K562 (cell line): Measurements from ENCODE around the gene TRIM40. TPM values are rescaled to one million over a fixed set of nuclear protein-coding genes. Genes with fewer than 3 reads are reported as not detected.

Source experiments
- ATAC-seq: fragments of 200-7000 bp; cut with Tn5 transposase; 3 replicates; pipeline ENCODE4 v1.9.1; 2020; ENCODE audit warnings: moderate library complexity
- BruUV-seq: library from RNA; stranded (reverse); fragments of 400-500 nt; replicated peaks from 2 replicates; lab custom pipeline; 2021; lab: Mats Ljungman, UMichigan
- CTCF ChIA-PET: fragments of 300-600 bp; formaldehyde crosslinking; extraction: SDS; loops from one replicate; lab custom pipeline; 2021; ENCODE audit warnings: low intra/inter-chr PET ratio; lab: Yijun Ruan, JAX
- POLR2A ChIA-PET: fragments of 300-600, 350-650 bp; sonication (Branson Sonifier 250); formaldehyde crosslinking; extraction: SDS; loops from one replicate; lab custom pipeline; 2021; ENCODE audit warnings: antibody characterized with exemption, inconsistent platforms; lab: Yijun Ruan, JAX
- DNase-seq, 4 experiments: peaks; one replicate each; pipeline versions ENCODE4 v3.0.0 to v3.0.0-alpha.2; 2011 to 2018; ENCODE audit warnings: low spot score in 3 of 4, mixed read lengths in 3 of 4; ENCODE audit errors: extremely low read depth in 1 of 4
- FAIRE-seq: peaks from 2 replicates; lab custom pipeline; 2011; peaks lifted over from hg19 to GRCh38; lab: Jason Lieb, UNC
- H2AFZ ChIP-seq: 2 replicates; pipeline ENCODE4 v1.6.0; 2011; ENCODE audit warnings: low read depth, low read length, control low read depth, inconsistent platforms
- H3K27ac ChIP-seq: fragments of 200-600 bp; 3 replicates; pipeline ENCODE4 v1.8.0; 2011; ENCODE audit warnings: low read depth, mild to moderate bottlenecking, control low read depth, inconsistent platforms, low read length, moderate library complexity, mixed read lengths; ENCODE audit errors: extremely low read depth
- H3K27me3 ChIP-seq, 2 experiments: fragments of 300-600 bp in 1 of 2; 2 replicates in 1 of 2; 3 replicates in 1 of 2; pipeline versions ENCODE4 v1.6.0 to v1.8.0; 2011; ENCODE audit warnings: inconsistent platforms in 2 of 2, low read length in 2 of 2, mild to moderate bottlenecking in 1 of 2, mixed read lengths in 1 of 2, moderate library complexity in 1 of 2; ENCODE audit not compliant: control insufficient read depth in 2 of 2, insufficient read depth in 2 of 2
- H3K36me3 ChIP-seq: fragments of 300-600 bp; 3 replicates; pipeline ENCODE4 v1.8.0; 2011; ENCODE audit warnings: mild to moderate bottlenecking, low read length, inconsistent platforms; ENCODE audit not compliant: control insufficient read depth, insufficient read depth
- H3K4me1 ChIP-seq, 2 experiments: fragments of 200-600 bp in 1 of 2; replicated peaks in 1 of 2; 2 replicates in 1 of 2; 3 replicates in 1 of 2; pipeline versions ENCODE4 v1.5.1 to v1.8.0; 2011; ENCODE audit warnings: inconsistent platforms in 2 of 2, low read length in 2 of 2, mild to moderate bottlenecking in 1 of 2, mixed read lengths in 1 of 2, moderate library complexity in 1 of 2; ENCODE audit not compliant: control insufficient read depth in 2 of 2, insufficient read depth in 2 of 2
- H3K4me2 ChIP-seq: 2 replicates; pipeline ENCODE4 v1.6.1; 2011; ENCODE audit warnings: low read length, control low read depth, inconsistent platforms, mixed read lengths; ENCODE audit not compliant: insufficient read depth
- H3K4me3 ChIP-seq: fragments of 200-600 bp; sonication (generic), shearing (Covaris generic); 2 replicates; pipeline ENCODE4 v1.5.1; 2016; ENCODE audit warnings: control low read depth, inconsistent platforms
- H3K79me2 ChIP-seq: fragments of 200-600 bp; 3 replicates; pipeline ENCODE4 v1.8.0; 2011; ENCODE audit warnings: low read length, inconsistent platforms; ENCODE audit not compliant: control insufficient read depth, insufficient read depth
- H3K9ac ChIP-seq, 2 experiments: 2 replicates each; pipeline versions ENCODE4 v1.6.0 to v1.6.1; 2011; ENCODE audit warnings: low read depth in 2 of 2, low read length in 2 of 2, control low read depth in 1 of 2, inconsistent platforms in 1 of 2, mild to moderate bottlenecking in 1 of 2, mixed read lengths in 1 of 2; ENCODE audit not compliant: insufficient read depth in 1 of 2
- H3K9me1 ChIP-seq: one replicate; pipeline ENCODE4 v1.6.0; 2011; ENCODE audit warnings: inconsistent platforms, mild to moderate bottlenecking, low read length, moderate library complexity; ENCODE audit not compliant: control insufficient read depth, insufficient read depth
- H3K9me3 ChIP-seq: replicated peaks from 2 replicates; pipeline ENCODE4 v1.5.1; 2011; ENCODE audit warnings: low read depth, low read length, inconsistent platforms; ENCODE audit not compliant: control insufficient read depth, insufficient read depth
- H4K20me1 ChIP-seq: replicated peaks from 2 replicates; pipeline ENCODE4 v1.6.1; 2011; ENCODE audit warnings: low read length, inconsistent platforms, mixed read lengths; ENCODE audit not compliant: control insufficient read depth, insufficient read depth
- BCL6 ChIP-seq: fragments of 250-450 bp; sonication (Bioruptor Pico); IDR thresholded peaks from 2 replicates; pipeline ENCODE4 v1.4.0; 2020
- BRD9 ChIP-seq: fragments of 450-650 bp; IDR thresholded peaks from 2 replicates; pipeline ENCODE4 v1.6.1; 2018; ENCODE audit warnings: low read depth; ENCODE audit not compliant: partially characterized antibody
- HDAC1 ChIP-seq, 2 experiments: fragments of 450-650 bp; IDR thresholded peaks; 2 replicates each; pipeline ENCODE4 v1.6.1; 2016 to 2017; ENCODE audit warnings: inconsistent platforms in 1 of 2, mild to moderate bottlenecking in 1 of 2, moderate library complexity in 1 of 2
- ILF3 ChIP-seq: fragments of 450-650 bp; IDR thresholded peaks from 2 replicates; pipeline ENCODE4 v1.6.1; 2018; ENCODE audit warnings: antibody characterized with exemption, mild to moderate bottlenecking, moderate library complexity, borderline replicate concordance
- NR2F6 ChIP-seq: fragments of 450-650 bp; formaldehyde crosslinking; IDR thresholded peaks from 2 replicates; pipeline ENCODE4 v1.4.0; 2020; ENCODE audit warnings: mild to moderate bottlenecking
- NR4A1 ChIP-seq, 2 experiments: fragments of 250-450 bp in 1 of 2; fragments of 450-650 bp in 1 of 2; sonication (Bioruptor Pico) in 1 of 2; IDR thresholded peaks; 2 replicates each; pipeline versions ENCODE4 v1.4.0 to v1.6.1; 2016 to 2020; ENCODE audit warnings: mild to moderate bottlenecking in 2 of 2, missing compliant biosample characterization in 1 of 2, missing genetic modification characterization in 1 of 2, moderate library complexity in 1 of 2
- RB1 ChIP-seq: fragments of 450-650 bp; IDR thresholded peaks from 2 replicates; pipeline ENCODE4 v1.6.1; 2017; ENCODE audit warnings: low read depth, mild to moderate bottlenecking
- RBM22 ChIP-seq: fragments of 200-400 bp; formaldehyde crosslinking; IDR thresholded peaks from 2 replicates; pipeline ENCODE4 v1.6.1; 2018; ENCODE audit warnings: low read length, low read depth; ENCODE audit not compliant: poor library complexity, severe bottlenecking
- SNRNP70 ChIP-seq: fragments of 200-400 bp; formaldehyde crosslinking; optimal IDR thresholded peaks from 2 replicates; pipeline ENCODE3; 2017; ENCODE audit warnings: low read depth, low read length
- TAF7 ChIP-seq: fragments of 450-650 bp; IDR thresholded peaks from 2 replicates; pipeline ENCODE4 v1.6.1; 2016; ENCODE audit warnings: missing genetic modification characterization, missing compliant biosample characterization
- THAP7 ChIP-seq: fragments of 250-450 bp; sonication (Bioruptor Pico); IDR thresholded peaks from 2 replicates; pipeline ENCODE4 v1.5.0; 2021
- ZBTB17 ChIP-seq: fragments of 450-650 bp; formaldehyde crosslinking; IDR thresholded peaks from 2 replicates; pipeline ENCODE4 v1.4.0; 2020; ENCODE audit warnings: mild to moderate bottlenecking
- ZNF347 ChIP-seq: fragments of 450-650 bp; formaldehyde crosslinking; IDR thresholded peaks from 2 replicates; pipeline ENCODE4 v1.4.0; 2020; ENCODE audit warnings: low read depth, mild to moderate bottlenecking, moderate library complexity
- ZNF77 ChIP-seq: fragments of 250-450 bp; sonication (Bioruptor Pico); IDR thresholded peaks from 2 replicates; pipeline ENCODE4 v1.5.0; 2020
- WGBS: fragments of 100-300 bp; shearing (Covaris generic); methylation state at CpG from one replicate; pipeline ENCODE4 v1.1.6; 2016; ENCODE audit warnings: low coverage, mixed read lengths; ENCODE audit not compliant: insufficient coverage; ENCODE audit errors: missing lambda C conversion rate; 5-methylcytosine and 5-hydroxymethylcytosine counted together
- in situ Hi-C: fragments of 300-500 bp; cut with MboI; formaldehyde crosslinking; loops from 4 replicates; pipeline ENCODE4 v1.15.0; 2018; ENCODE audit warnings: inconsistent platforms, mixed read lengths
- intact Hi-C: fragments of 100-400 bp; cut with micrococcal nuclease; formaldehyde crosslinking; loops from 2 replicates; pipeline ENCODE4 v1.14.2; 2022
- polyA plus RNA-seq, 8 experiments: library from polyadenylated mRNA; depleted of rRNA in 4 of 8; stranded (reverse) in 5 of 8; unstranded in 3 of 8; fragments of >200 nt; fragmentation: Nextera tagmentation in 2 of 8; fragmentation: Illumina TruSeq in 1 of 8; extraction: Ambion mirVana in 2 of 8; extraction: Trizol in 1 of 8; gene quantifications; 2 replicates each; pipeline versions ENCODE4 v1.2.1 to v1.2.3, GENCODE V29; 2011 to 2014; ENCODE audit warnings: inconsistent platforms in 1 of 8, missing spikeins in 1 of 8
- total RNA-seq, 7 experiments: library from RNA; depleted of rRNA in 6 of 7; stranded (reverse); fragments of >200 nt in 6 of 7; fragmentation: Illumina TruSeq in 2 of 7; extraction: Trizol in 2 of 7; gene quantifications; 2 replicates each; pipeline versions ENCODE4 v1.2.1 to v1.2.3, GENCODE V29; 2011 to 2021; ENCODE audit warnings: low replicate concordance in 1 of 7
- TF ChIP-seq, protein P1 (sequence below): fragments of 450-650 bp; IDR thresholded peaks from 2 replicates; pipeline ENCODE4 v1.6.1; 2016; ENCODE audit warnings: mild to moderate bottlenecking
- TF ChIP-seq, protein P2 (sequence below): fragments of 450-650 bp; conservative IDR thresholded peaks from 2 replicates; pipeline ENCODE4 v1.6.1; 2016; ENCODE audit warnings: missing genetic modification characterization, low read depth, mild to moderate bottlenecking, missing compliant biosample characterization, moderate library complexity

TRIM40 gene
- total and polyA plus RNA-seq, 9 of the 15 experiments (the other 6 are each of a cell fraction or from before 2014, with no cell fraction given), result 0.04 to 0.08 TPM; not detected in 7

DNA sequence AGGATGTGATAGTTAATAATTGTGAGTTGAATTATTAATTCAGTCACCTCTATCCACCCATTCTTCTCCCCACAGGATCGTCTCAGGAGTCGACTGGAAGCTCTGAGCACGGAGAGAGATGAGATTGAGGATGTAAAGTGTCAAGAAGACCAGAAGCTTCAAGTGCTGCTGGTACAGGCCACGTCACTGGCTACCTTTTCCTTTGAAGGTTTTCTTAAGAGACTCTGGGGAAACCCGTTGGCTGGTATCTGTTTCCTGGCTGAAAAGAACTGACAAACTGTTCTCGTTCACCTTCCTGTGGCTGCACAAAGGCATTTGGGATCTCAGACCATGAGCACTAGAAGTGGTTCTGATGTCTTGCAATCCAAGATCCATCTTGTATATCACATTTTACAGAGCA lies 31.2 kb downstream of the TRIM40 start:
- Histone ChIP-seq H3K4me1 (peaks cover 0 to 16% of the 10 kb centered on the region in 2 experiments; a peak in 4 of 5 replicates), H3K4me3 (no peak overlapping the region), H3K27me3 (peaks cover 10 to 37% of the 10 kb centered on the region in 2 experiments), H3K4me2 (no peak overlapping the region), H2AFZ (no peak overlapping the region), H3K36me3 (no peaks in the 10 kb centered on the region), H3K9me3 (no peaks in the 10 kb centered on the region), H4K20me1 (no peaks in the 10 kb centered on the region), H3K9me1 (no peaks in the 10 kb centered on the region), H3K27ac (no peak overlapping the region), H3K9ac (no peak overlapping the region), H3K79me2 (no peaks in the 10 kb centered on the region)
- no peak for DNase-seq
- TF ChIP-seq, protein P1, sequence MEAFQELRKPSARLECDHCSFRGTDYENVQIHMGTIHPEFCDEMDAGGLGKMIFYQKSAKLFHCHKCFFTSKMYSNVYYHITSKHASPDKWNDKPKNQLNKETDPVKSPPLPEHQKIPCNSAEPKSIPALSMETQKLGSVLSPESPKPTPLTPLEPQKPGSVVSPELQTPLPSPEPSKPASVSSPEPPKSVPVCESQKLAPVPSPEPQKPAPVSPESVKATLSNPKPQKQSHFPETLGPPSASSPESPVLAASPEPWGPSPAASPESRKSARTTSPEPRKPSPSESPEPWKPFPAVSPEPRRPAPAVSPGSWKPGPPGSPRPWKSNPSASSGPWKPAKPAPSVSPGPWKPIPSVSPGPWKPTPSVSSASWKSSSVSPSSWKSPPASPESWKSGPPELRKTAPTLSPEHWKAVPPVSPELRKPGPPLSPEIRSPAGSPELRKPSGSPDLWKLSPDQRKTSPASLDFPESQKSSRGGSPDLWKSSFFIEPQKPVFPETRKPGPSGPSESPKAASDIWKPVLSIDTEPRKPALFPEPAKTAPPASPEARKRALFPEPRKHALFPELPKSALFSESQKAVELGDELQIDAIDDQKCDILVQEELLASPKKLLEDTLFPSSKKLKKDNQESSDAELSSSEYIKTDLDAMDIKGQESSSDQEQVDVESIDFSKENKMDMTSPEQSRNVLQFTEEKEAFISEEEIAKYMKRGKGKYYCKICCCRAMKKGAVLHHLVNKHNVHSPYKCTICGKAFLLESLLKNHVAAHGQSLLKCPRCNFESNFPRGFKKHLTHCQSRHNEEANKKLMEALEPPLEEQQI, result no peak
- TF ChIP-seq NR4A1 (CRISPR knock-in tag; IDR thresholded peaks at IDR 0.05) (no peak), NR4A1 (tag; IDR thresholded peaks at IDR 0.05) (no peak), BCL6 (CRISPR knock-in tag) (no peak), TAF7 (no peak), ILF3 (no peak), ZBTB17 (no peak), ZNF77 (CRISPR knock-in tag) (no peak), RB1 (no peak), BRD9 (no peak), HDAC1 (IDR thresholded peaks at IDR 0.05) (no peak), THAP7 (CRISPR knock-in tag) (no peak), RBM22 (no peak), SNRNP70 (no peak), NR2F6 (CRISPR knock-in tag) (no peak), ZNF347 (CRISPR knock-in tag) (no peak)
- TF ChIP-seq, protein P2, sequence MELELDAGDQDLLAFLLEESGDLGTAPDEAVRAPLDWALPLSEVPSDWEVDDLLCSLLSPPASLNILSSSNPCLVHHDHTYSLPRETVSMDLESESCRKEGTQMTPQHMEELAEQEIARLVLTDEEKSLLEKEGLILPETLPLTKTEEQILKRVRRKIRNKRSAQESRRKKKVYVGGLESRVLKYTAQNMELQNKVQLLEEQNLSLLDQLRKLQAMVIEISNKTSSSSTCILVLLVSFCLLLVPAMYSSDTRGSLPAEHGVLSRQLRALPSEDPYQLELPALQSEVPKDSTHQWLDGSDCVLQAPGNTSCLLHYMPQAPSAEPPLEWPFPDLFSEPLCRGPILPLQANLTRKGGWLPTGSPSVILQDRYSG (tag), result no peak
- no peak for FAIRE-seq
- under 1% methylated on average over 6 of the region's 6 CpGs for WGBS
- POLR2A ChIA-PET, result interaction anchor here (0.7 kb wide), 1 partner anchor 30 kb away, joined by 4 read pairs; no protein-coding TSS in a partner anchor
- CTCF ChIA-PET, result no interaction called here
- intact Hi-C loops (no loop called here), in situ Hi-C loops (no loop called here)
- BruUV-seq, result no TSS peak
- ATAC-seq, result no peak
